COLO829 (cell line): ENCODE measurements around the gene PNLIP.

Source experiments
- DNase-seq: peaks from one replicate; pipeline ENCODE4 v3.0.0; 2012; ENCODE audit warnings: low spot score

Gene PNLIP

DNA sequence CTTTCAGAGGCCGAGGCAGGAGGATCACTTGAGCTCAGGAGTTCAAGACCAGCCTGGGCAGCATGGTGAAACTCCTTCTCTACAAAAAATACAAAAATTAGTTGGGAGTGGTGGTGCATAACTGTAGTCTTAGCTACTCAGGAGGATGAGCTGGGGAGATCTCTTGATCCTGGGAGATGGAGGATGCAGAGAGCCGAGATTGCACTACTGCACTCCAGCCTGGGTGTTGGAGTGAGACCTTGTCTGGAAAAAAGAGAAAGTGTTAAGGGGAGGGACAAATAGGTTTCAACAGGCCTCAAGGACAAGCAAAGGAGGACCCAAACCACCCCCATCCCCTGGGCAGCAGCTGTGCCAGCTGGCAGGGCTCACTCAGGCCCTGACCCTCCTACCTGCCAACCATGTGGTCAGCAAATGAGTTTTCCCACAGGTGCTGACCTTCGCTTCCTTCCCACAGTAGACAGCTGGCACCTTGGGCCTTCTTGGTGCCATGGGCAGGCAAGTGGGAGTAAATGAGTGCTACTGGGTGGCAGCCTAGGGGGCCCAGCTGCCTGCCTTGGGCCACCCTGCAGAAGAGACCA is 69.6 kb downstream of the PNLIP start:
- no peak for DNase-seq
